Cardiac fibroblast (primary cell): Measurements from ENCODE around the gene PGBD4.
"Not testable (repeated sequence)": the region's sequence is repeated elsewhere in the genome, so short reads cannot be mapped to it uniquely, and the experiment has no call there.

Source experiments
- DNase-seq, 2 donors: peaks; one replicate each; pipeline versions ENCODE4 v3.0.0 to v3.0.0-alpha.2; 2010; ENCODE audit warnings: low read depth in 2 of 2
- H3K4me3 ChIP-seq, 2 donors: replicated peaks in 1 of 2; 1 replicate in 1 of 2; 2 replicates in 1 of 2; pipeline ENCODE4 v1.5.1; 2011; ENCODE audit warnings: low read depth in 2 of 2, low read length in 2 of 2, mild to moderate bottlenecking in 2 of 2, moderate library complexity in 1 of 2
- CTCF ChIP-seq: IDR thresholded peaks from one replicate; pipeline ENCODE4 v1.5.1; 2011; ENCODE audit warnings: low read depth, mild to moderate bottlenecking, low read length, inconsistent platforms

The PGBD4 gene

GRCh38 chr15:34109797-34110663, 8.1 kb downstream of the PGBD4 start:
- no peak overlapping the region for H3K4me3 ChIP-seq
- peak; percentile 67 to 72 for DNase-seq
- peak; percentile 75 for TF ChIP-seq CTCF

- H3K4me3 ChIP-seq: no peak overlapping the region
- no peak for DNase-seq
- no peak for TF ChIP-seq CTCF
Measured at GRCh38 chr15:34111488-34111887, 9.6 kb downstream of the PGBD4 start.

- no peak overlapping the region for H3K4me3 ChIP-seq
- DNase-seq: no peak
- no peak for TF ChIP-seq CTCF
Measured at GRCh38 chr15:34114215-34114614, 12.3 kb downstream of the PGBD4 start.

- TF ChIP-seq CTCF: no peak
- no peak for DNase-seq
Measured at GRCh38 chr15:34114739-34115138, 12.9 kb downstream of the PGBD4 start.

GRCh38 chr15:34116620-34117019, 14.7 kb downstream of the PGBD4 start:
- DNase-seq: no peak

More at GRCh38 chr15:34114739-34115138, 12.9 kb downstream of the PGBD4 start:
- no peak overlapping the region for H3K4me3 ChIP-seq

GRCh38 chr15:34119291-34119690, 17.4 kb downstream of the PGBD4 start:
- no peak overlapping the region for H3K4me3 ChIP-seq
- peak in 1 of 2 donors; percentile 20 for DNase-seq
- TF ChIP-seq CTCF: no peak

More at GRCh38 chr15:34116620-34117019, 14.7 kb downstream of the PGBD4 start:
- TF ChIP-seq CTCF: no peak
- H3K4me3 ChIP-seq: no peak overlapping the region

- not testable (repeated sequence) for H3K4me3 ChIP-seq, DNase-seq
Measured at GRCh38 chr15:34120420-34120819, 18.5 kb downstream of the PGBD4 start.

GRCh38 chr15:34121786-34122185, 19.9 kb downstream of the PGBD4 start:
- not testable (repeated sequence) for H3K4me3 ChIP-seq, DNase-seq
